HG03354 (cell line): ENCODE results near the gene TMEM156.
"Not testable (repeated sequence)": the region's sequence is repeated elsewhere in the genome, so short reads cannot be mapped to it uniquely, and the experiment has no call there.

Experiments
- ATAC-seq: cut with Tn5 transposase; IDR thresholded peaks from one replicate; pipeline ENCODE4 v1.9.1; 2021; ENCODE audit warnings: mild to moderate bottlenecking; ENCODE audit not compliant: unreplicated experiment, poor library complexity, severe bottlenecking

Gene TMEM156

DNA sequence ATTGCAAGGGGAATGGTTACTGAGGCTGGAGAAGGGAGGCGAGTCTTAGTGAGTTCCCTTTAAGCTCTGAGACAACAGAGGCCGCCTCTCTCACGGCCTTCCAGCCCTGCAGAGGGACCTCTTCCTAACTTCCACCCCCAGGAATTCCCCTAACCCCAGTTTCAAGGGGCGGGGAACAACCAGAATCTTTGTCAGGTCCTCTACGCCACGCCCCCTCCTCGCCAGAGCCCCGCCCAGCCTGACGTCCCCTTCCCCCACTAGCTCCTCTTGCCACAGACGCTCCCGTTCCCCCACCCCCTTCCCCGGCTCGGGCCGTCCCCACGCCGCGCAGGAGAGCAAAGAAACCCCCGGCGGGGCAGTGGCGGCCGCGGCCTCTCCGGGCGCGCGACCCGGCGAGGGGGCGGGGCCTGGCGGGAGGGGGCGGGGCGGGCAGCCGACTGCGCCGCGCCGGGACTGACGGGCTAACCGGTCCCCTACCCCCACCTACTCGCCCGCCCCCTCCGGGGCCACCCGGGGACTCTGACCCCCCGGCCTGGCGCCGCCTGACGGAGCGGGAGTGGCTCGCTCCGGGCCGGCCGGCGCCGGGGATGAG is 12.3 kb upstream of the TMEM156 start:
- peak; percentile 76 for ATAC-seq

DNA sequence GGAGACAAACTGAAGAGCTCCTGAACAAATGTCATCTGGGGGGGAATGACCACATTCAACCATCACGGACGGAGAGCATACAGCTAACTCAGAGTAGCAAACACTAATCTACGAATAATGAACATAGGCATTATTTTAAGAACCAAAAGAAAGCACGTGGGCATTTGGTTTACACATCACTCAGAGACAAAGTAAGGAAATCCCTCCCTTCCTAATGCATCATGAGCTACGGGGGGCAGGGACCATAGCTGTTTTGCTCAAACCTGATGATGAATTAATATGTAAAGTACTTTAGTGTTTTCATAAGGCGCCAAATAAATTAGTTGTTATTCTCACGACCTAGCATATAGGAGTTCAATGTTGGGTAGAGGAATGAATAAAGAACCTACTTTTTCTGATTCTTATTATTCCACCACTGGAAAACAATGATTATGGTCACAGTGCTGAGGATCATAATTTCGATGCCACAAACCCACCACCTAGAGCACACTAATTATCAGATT is 11.7 kb upstream of the TMEM156 start:
- no peak for ATAC-seq

DNA sequence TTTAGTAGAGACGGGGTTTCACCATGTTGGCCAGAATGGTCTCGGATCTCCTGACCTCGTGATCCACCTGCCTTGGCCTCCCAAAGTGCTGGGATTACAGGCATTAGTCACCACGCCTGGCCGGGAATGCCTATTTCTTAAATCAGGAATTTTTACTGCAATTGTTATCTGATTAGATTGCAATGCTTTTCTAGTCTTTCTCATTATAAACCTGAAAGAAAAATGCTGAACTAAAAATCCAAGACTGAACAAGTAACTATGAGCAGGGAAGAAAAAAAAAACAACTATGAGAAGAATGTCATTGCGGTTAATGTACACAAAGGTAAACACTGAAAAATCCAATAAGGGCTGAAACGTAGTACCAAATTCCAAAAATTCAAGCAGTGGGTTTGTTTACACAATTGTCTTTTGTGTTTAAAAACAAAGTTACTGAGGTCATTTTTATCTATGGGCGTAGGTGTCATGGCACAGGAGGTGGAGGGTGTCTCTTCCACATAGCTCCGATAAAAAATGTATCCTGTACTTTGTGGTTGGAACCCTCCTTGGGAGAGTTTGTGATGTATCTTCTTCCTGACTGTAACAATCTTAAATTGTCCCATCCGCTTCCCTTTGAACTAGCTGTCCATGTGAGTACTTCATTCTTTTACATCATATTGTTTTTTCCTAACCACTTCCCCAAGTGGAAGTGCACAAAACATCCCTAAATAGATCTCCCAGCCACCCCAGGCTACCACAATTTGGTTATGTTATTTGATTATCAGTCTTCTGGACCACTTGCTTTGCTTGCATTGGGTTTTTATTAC is 11.1 kb upstream of the TMEM156 start:
- ATAC-seq = no peak

DNA sequence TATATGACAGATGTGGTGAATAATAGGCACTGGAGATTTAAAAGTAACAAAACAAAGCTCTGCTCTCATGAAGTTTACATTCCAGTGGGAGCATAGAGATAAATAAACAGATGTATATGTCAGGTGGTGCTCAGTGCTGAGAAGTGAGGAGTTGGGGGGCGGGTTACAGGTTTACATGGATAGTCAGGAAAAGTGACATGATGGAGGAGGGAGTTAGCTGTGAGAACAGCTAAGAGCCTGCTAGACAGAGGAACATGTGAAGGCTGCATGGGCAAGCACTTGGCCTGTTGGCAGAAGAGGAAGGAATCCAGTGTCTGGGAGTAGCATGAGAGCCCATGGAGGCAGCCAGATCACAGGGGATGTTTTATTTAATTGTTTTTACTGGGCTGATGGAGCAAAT is 10.2 kb upstream of the TMEM156 start:
- ATAC-seq = no peak

DNA sequence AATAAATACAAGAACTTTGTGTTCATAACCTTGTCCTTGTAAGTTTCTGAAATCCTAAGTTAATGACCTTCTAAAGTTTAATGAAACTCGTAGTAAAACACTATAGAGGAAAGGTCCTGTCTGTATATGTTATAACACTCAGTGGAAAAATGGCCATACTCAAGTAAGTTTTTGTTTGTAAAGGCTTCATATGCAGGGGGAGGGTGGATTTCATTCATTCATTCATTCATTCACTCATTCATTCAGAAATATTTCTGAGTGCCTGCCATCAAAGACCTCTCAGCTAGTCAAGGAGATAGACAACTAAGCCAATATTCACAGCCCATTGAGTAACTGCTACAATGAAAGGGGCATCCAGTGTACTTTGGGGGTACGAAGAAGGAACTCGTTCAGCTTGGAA is 6.9 kb upstream of the TMEM156 start:
- no peak for ATAC-seq

DNA sequence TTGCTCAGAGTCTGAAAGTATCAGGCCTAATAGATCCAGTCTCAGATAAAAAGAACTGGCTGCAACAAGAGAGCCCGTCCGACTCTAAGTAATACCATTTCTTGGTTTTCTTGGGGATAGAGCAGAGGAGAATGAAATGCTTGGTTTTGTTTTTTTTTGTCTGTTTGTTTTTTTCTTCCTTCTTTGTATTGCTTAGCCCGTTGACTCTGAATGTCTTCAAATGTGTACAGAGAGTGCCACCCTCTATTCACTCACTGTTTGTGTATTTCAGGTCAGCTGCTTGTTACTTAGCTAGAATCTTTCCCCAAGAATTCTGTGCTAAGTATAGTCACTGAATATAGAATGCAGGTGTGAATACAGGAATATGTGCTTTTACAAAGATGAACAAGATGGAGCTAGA is 5.7 kb upstream of the TMEM156 start:
- no peak for ATAC-seq

DNA sequence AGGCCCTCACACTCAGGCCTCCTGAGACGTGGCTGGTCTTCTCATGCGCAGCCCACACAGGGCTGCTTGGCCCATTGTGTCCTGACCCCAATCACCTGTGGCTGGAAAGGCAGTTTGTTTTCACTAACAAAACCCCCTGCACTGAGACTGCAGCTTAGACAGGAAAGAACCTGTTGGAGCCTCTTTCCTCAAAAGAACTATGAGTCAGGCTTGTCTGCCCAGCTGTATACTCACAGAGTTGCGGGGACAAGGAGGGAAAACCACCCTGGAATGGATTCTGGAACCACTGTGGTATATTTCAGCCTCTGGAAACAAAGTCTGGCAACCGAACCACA is 5.2 kb upstream of the TMEM156 start:
- ATAC-seq = no peak

DNA sequence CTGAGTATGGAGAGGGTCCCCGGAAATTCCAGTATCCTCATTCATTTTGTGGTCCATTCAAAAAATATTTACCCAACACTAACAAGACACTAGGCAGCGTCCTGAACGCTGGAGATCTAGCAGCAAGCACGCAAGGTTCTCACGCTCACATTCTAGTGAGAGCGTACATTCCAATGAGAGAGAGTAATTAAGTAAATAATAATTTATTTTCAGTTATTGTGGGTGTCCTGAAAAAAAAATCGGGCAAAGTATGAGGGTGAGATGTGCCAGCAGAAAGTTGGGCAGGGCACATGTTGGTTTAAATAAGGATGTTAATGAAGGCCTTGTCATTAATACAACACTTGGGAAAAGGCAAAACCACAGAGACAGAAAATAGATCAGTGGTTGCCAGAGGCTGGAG is 4.0 kb upstream of the TMEM156 start:
- no peak for ATAC-seq

DNA sequence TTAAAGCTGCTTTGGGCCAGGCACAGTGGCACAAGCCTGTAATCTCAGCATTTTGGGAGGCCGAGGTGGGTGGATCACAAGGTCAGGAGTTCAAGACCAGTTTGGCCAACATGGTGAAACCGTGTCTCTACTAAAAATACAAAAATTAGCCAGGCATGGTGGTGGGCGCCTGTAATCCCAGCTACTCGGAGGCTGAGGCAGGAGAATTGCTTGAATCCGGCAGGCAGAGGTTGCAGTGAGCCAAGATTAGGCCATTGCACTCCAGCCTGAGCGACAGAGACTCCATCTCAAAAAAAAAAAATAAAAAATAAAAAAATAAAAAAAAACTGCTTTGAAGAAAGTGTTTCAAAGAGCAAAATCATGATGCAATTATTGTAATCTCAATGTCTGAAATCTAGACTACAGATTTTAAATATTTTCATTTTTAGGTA is 604 bp downstream of the TMEM156 start:
- ATAC-seq = not testable (repeated sequence)

DNA sequence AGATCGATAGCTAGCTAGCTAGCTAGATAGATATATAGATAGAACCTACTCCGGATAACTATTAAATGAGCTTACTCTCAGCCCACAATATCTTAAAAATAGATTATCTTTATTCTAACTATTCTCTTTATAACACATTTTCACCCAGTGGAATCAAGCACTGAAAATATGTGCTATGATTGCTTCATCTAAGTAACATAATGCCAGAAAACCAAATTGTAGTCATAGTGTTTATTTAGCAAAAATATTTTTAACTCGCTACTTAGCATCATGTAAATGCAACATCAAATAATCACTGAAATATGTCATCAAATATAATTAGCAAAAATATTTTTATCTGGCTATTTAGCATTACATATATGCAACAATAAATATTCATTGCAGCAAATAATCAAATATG is 1.5 kb downstream of the TMEM156 start:
- no peak for ATAC-seq

DNA sequence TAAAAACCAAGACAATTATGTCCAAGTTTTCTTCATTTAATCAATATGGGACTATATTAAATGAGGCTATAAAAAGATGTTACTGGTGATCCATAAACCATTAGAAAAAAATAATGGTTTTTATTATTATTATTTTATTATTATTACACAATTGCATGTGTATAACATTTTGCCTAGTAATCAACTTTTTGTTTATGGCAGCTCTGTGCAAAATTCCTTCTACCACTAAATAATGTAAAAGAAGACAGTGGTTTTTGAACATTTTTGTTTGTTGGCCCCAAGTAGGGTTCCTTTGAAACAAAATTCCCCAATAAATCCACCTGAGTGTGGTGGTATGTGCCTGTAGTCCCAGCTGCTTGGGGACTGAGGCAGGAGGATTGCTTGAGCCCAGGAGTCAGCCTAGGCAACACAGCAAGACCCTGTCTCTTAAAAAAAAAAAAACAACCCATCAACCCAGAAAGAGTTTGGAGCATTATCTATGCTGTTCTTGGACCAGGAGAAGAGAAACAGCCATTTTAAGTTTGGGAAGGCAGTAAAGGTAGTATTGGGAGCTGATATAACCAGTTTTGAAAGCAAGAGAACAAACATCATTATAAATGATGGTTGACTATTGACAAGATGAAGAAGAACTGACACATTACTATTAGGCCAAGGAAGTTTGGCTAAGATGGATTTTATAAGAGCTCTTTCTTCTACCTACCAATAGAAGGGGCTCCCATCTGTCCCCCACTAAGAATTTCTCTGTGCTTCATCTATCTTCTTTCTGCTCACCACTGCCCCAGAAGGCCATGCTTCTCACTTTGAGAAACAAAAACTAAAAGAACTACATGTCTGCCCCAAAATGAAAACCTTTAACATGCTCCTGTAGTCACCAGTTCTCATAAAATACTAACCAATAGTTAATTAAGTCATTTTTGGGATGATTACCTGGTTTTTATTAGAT is 2.2 kb downstream of the TMEM156 start:
- ATAC-seq = no peak

DNA sequence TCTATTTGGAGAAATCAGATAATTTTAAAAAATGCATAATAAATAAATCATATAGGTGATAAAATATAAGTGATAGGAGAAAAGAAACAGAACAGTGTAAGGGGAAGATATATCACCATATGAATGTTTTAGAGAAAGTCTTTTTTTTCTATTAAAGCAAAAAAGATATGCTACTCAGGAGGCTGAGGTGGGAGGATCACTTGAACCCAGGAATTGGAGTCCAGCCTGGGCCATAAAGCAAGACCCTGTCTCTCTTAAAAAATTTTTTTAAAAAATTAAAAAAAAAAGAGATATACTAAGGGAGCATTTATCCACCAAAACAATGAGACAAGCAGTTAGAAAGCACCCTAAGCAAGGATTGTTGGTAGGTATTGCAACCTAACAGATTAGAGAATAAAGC is 6.1 kb downstream of the TMEM156 start:
- ATAC-seq = no peak

DNA sequence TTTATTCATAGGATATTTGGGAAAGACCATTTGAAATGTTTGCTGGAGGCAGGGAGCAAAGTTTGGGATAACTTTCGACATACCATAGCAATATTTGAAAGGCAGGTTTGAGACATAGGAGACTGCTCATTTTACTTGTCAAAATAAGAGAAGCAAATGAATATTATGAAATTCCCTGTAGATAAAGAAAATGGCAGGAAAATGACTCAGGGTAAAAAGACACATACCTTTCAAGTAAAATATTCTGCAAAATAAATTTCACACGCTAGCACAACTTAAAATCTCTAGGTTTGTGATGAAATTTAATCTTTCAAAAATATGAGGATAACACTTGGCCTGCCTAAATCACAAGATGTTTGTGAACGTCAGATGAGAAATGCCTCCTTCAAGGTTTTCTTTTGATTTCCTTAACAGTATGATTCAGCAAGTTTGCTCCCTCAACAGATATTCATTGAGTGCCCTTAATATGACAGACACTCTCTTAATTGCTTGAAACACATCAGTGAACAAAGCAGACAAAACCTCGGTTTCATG is 6.6 kb downstream of the TMEM156 start:
- ATAC-seq = no peak

DNA sequence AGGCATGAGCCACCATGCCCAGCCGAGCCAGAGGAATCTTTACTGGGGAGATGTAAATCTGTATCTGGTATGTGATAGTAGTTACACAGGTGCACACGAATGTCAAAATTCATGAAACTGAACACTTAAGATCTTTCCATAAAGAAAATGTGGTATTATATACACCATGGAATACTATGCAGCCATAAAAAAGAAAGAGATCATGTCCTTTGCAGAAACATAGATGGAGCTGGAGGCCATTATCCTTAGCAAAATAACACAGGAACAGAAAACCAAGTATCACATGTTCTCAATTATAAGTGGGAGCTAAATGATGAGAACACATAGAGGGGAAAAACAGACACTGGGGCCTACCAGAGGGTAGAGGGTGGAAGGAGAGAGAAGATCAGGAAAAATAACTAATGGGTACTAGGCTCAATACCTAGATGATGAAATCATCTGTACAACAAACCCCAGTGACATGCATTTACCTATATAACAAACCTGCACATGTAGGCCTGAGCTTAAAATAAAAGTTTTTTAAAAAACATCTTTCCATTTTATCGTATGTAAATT is 7.8 kb downstream of the TMEM156 start:
- ATAC-seq = no peak

DNA sequence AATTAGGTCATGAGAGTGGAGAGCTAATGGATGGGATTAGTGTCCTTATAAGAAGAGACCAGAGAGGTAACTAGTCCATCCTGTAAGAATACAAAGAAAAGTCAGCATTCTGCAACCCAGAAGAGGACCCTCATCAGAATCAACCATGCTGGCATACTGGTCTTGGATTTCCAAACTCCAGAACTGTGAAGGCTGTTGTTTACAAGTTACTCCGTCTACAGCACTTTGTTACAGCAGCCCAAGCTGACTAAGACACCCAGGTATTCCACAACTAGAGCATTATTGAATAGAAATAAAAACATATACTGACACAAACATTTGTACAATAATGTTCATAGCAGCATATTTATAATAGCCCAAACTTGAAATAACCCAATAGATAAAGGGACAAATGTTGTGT is 9.2 kb downstream of the TMEM156 start:
- no peak for ATAC-seq

DNA sequence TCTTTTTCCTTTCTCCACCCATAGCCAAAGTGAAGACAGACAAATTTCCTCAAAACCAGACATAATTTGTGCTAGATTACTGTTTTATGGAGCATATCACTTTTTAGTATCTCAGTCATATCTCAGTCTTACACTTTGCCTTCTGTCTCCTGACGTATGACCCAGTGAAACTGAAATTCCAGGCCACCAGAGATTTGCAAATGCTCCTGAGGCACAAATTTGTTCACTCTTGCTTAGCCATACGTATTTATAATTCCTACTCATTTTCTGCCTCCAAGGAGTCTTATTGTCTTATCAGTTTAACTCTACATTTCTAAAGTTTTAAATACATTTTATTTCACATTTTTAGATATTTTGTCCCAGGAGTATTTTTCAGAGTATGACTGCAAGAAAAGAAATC is 10.0 kb downstream of the TMEM156 start:
- no peak for ATAC-seq

DNA sequence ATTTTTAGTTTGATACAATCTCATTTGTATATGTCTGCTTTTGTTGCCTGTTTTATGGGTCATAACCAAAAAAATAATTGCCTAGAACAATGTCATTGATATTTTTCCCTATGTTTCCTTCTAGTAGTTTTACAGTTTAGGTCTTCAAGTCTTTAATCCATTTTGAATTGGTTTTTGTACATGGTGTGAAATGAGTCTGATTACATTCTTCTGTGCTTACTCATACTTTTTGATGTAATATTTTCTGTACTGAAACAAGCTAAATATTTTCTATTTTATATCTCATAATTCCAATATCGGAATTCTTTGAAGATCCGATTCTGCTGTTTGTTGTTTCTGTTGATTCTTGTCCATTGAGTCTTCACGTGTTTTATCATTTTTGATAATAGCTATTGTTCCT is 10.6 kb downstream of the TMEM156 start:
- no peak for ATAC-seq

DNA sequence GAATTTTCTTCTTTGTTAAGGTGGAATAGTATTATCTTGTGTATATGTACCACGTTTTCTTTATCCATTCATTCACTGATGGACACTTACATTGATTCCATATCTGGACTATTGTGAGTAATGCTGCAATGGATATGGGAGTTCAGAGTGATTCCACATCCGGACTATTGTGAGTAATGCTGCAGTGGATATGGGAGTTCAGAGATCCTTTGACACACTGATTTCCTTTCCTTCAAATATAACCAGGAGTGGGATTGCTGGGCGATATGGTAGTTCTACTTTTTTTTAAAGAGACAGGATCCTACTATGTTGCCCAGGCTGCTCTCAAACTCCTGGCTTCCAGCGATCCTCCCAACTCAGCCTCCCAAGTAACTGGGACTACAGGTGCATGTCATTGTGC is 12.1 kb downstream of the TMEM156 start:
- no peak for ATAC-seq

DNA sequence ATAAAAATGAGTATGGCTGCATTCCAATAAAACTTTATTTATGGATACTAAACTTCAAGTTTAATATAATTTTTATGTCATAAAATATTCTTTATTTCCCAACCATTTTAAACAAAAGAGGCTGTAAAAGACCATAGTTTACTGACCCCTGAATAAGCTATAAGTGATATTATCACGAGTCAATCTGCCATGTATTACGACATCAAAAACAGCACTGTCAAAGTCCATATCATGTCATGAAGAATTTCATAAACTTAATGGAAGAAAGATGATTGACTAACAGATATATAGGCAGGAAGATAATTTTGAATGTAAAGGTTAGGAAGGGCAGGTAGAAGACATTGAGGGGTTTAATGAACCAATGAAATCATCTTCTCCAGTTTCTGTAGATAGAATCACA is 18.2 kb downstream of the TMEM156 start:
- no peak for ATAC-seq

DNA sequence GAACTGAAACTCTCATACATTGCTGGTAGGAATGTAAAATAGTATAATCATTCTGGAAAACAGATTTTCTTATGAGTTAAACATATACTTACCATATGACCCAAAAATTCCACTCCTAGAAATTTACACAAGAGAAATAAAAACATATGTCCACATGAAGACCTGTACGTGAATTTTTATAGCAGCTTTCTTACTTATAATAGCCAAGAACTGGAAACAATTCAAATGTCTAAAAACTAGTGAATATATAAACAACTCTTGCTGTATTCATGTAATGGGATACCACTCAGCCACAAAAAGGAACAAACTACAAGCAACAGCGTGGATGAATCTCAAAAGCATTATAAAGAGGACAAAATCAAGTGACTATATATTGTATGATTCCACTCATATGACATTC is 27.5 kb downstream of the TMEM156 start:
- no peak for ATAC-seq
